Measurements from ENCODE around the gene PYGL. TPM values are rescaled to one million over a fixed set of nuclear protein-coding genes. Genes with fewer than 3 reads are reported as not detected.
"Not testable (repeated sequence)": the region's sequence is repeated elsewhere in the genome, so short reads cannot be mapped to it uniquely, and the experiment has no call there.

Gene PYGL
- polyA plus RNA-seq, 3 donors, result 18.4 to 20.1 (median 19.0) TPM

DNA sequence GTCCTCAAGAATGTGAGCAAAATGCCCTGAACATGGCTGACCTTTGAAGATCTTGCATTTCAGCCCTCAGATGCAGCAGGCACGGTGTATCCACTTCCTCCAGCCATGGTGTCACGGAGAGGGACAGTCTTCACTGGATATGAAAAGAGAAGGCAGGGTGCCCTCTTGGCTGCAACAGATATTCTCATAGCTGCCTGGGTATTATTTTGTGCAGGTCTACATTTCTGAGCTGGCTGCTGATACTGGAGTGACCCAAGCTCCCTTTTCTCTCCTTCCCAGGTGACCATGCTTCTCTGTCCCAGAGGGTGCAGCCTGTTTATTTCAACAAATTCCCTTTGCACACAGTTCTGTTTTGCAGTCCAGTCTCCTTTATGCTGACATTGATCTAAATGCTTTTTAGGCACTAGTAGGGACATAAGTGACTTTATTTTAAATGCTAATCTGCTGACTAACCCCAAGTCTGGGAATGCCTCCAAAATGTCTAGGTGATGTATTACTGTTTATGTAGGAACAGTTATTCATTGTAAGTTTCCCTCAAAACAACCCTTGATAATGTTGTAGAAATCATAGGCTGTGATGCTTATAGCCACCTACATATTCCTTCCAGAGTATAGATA, 17.4 kb upstream of the PYGL start:
- peak in 9 of 11 donors; percentile 66 to 91 (median 79) for DNase-seq (ENCODE audit: extremely low read depth in 1 of 11, low read depth in 9 of 11, low spot score in 4 of 11)

GRCh38 chr14:50957296-50957695, 13.0 kb upstream of the PYGL start:
- DNase-seq (ENCODE audit: extremely low read depth in 1 of 11, low read depth in 9 of 11, low spot score in 4 of 11), result no peak

DNA sequence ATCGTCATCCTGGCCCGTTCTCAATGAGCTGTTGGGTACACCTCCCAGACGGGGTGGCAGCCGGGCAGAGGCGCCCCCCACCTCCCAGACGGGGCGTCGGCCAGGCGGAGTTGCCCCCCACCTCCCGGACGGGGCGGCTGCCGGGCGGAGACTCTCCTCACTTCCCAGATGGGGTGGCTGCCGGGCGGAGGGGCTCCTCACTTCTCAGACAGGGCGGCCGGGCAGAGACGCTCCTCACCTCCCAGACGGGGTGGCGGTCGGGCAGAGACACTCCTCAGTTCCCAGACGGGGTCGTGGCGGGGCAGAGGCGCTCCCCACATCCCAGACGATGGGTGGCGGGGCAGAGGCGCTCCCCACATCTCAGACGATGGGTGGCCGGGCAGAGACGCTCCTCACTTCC, 12.1 kb upstream of the PYGL start:
- not testable (repeated sequence) for DNase-seq (ENCODE audit: extremely low read depth in 1 of 11, low read depth in 9 of 11, low spot score in 4 of 11)

DNA sequence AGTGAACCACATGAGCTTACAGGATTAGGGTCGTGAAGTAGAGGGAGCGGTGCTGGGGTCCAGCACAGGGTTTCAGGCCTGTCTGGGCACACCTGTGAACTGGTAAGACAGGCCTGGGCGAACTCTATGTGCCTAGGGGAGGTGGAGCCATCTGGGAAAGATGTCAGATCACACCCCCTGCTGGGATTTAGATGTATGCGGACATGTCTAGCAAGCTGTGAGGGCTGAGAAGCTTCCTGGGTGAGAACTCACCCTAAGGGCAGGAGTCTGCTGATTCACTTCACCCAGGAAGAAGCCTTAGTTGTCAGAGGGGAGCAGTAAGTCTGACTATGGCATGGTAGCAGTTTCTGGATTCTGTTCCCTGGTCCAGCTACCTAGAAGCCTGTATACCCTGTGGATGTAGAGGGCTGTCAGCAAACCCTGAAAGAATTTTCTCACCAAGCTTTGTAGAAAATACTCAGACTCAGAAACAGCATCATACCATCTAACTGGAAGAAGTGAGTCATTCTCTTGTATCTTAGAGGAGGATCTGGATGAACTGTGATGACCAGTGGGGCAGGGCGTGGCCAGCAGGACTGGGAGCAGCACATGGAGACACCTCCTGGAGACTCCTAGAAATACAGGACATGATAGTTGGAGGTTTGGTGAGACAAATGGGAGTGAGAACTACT, 11.2 kb upstream of the PYGL start:
- no peak for DNase-seq (ENCODE audit: extremely low read depth in 1 of 11, low read depth in 9 of 11, low spot score in 4 of 11)

- no peak for DNase-seq (ENCODE audit: extremely low read depth in 1 of 11, low read depth in 9 of 11, low spot score in 4 of 11)
These were observed 10.6 kb upstream of the PYGL start for GRCh38 chr14:50954811-50955372.

GRCh38 chr14:50953502-50953901, 9.2 kb upstream of the PYGL start:
- no peak for DNase-seq (ENCODE audit: extremely low read depth in 1 of 11, low read depth in 9 of 11, low spot score in 4 of 11)

DNA sequence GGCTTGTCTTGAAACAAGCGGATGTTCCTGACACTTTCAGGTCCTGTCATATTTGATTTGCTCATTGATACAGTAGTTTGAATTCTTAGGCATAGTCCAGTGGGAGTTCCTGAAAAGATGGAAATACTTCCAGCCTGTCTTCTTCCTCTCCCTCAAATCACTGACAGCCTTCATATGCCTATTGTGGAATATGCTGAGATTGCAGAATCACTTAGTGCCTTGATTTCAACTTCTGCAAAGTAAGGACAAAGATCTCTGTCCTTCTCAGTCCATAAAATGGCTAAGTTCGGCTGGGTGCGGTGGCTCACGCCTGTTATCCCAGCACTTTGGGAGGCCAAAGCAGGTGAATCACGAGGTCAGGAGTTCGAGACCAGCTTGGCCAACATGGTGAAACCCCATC, 6.7 kb upstream of the PYGL start:
- no peak for DNase-seq (ENCODE audit: extremely low read depth in 1 of 11, low read depth in 9 of 11, low spot score in 4 of 11)

GRCh38 chr14:50948205-50948604, 3.9 kb upstream of the PYGL start:
- no peak for DNase-seq (ENCODE audit: extremely low read depth in 1 of 11, low read depth in 9 of 11, low spot score in 4 of 11)

DNA sequence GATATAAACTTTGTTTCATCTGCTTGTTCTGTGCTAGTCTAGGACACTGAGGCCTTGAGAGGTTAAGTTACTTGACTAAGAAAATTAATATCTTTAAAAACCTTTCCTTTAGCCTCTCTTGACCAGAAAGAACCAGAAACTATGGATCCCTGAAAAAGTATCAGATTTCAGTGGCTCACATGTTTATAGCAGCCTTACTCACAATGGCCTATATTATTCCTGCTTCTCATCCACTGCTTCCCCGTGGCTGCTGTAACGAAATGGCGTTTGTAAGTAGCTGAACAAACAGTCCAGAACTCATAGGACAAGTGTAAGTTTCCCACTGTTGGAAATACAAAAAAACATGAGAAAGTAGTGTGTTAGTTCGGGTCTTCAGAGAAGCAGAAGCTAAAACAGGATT, 3.2 kb upstream of the PYGL start:
- no peak for DNase-seq (ENCODE audit: extremely low read depth in 1 of 11, low read depth in 9 of 11, low spot score in 4 of 11)

DNA sequence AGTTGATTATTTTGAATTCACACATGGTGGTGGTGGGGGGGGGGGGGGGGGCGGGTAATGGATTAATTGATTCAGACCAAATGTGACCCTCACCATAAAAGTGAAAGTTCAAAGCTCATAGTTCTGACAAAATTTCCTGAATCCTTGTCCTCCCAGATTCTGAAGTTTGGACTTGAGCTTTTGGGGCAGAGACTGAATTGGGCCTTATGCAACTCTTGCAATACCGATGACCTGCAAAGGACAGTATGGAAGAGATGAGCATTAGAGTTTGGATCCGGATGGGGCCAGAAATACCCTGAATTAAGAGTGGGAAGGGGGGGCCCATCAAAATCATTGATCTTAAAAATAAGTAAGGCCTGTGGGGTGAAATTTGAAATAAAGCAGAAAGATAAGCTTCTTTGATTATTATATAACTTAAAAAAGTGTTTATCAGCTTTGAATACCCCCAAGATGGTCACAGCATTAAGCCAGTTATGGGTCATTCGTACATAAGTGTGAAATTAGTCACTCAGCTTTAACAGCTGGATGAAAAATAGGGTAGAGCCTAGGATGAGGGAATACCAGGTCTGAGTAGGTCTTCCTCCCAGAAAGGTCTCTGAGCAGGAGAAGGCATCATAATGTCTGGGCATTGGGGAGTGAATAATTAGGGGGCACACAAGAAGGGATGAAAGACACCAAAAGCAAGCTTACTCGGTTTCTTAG, 2.1 kb upstream of the PYGL start:
- no peak for DNase-seq (ENCODE audit: extremely low read depth in 1 of 11, low read depth in 9 of 11, low spot score in 4 of 11)

- DNase-seq (ENCODE audit: extremely low read depth in 1 of 11, low read depth in 9 of 11, low spot score in 4 of 11), result no peak
These were observed 547 bp upstream of the PYGL start for GRCh38 chr14:50944647-50945413.

DNA sequence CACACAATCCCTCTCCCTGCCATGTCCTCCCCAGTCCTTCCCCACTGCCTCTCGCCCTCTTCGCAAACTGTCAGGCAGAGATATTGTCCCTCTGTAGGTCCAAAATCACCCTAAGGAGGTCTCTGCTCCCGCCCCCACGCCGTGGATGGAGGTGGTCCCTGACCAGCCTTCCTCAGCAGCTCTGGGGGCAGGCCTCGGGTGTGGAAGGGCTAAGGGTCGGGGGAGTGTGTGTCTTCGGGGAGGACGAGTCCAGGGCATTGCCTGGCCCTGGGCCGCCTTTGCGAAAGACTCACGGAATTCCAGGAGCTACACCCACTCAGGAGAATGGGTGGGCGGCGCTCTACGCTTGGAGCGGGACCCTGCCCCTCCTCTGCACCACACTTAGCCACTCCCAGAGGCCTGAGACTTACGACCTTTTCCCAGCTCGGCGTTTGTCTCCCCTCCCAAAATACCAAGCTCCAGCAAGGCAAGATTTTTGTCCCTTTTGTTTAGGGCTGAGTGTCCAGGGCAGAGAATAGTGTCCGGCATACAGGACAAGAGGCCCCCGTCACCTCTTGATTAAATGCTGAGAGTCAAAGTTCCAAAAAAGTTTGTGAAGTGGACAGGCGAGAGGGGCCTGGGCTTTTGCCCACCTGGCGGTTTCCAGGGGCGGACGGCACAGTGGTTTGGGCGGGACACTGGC, 881 bp downstream of the PYGL start:
- no peak for DNase-seq (ENCODE audit: extremely low read depth in 1 of 11, low read depth in 9 of 11, low spot score in 4 of 11)

DNA sequence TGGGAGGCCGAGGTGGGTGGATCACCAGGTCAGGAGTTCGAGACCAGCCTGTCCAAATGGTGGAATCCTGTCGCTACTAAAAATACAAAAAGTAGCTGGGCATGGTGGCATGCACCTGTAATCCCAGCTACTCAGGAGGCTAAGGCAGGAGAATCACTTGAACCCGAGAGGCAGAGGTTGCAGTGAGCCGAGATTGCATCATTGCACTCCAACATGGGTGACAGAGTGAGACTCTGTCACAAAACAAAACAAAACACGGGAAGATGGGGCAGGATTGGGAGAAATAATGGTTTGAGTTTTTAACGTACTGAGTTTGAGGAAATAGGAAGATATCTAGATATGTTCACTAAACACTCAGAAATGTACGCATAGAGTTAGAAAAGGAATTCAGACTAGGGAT, 2.6 kb downstream of the PYGL start:
- DNase-seq (ENCODE audit: extremely low read depth in 1 of 11, low read depth in 9 of 11, low spot score in 4 of 11), result not testable (repeated sequence)

DNA sequence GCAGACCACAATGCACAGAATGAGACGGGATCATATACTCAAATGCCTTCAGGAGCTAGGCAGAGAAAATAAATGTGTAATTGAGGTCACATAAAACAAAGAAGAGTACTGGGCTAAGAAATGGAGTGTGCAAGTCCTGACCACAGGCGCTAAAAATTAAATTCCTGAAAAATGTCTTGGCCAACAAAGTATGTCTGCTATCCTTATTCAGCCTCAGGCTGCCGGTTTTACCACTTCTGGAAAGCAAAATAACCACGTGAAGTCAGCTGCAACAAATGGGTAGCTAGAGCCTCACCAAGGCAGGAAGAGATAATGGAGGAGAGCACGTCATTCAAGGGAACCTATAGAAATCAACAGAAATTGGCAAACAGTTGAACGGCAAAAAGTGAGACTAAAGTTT, 3.1 kb downstream of the PYGL start:
- no peak for DNase-seq (ENCODE audit: extremely low read depth in 1 of 11, low read depth in 9 of 11, low spot score in 4 of 11)

GRCh38 chr14:50937800-50938199, 6.5 kb downstream of the PYGL start:
- no peak for DNase-seq (ENCODE audit: extremely low read depth in 1 of 11, low read depth in 9 of 11, low spot score in 4 of 11)

GRCh38 chr14:50937325-50937724, 7.0 kb downstream of the PYGL start:
- no peak for DNase-seq (ENCODE audit: extremely low read depth in 1 of 11, low read depth in 9 of 11, low spot score in 4 of 11)

- DNase-seq (ENCODE audit: extremely low read depth in 1 of 11, low read depth in 9 of 11, low spot score in 4 of 11), result no peak
These were observed 7.4 kb downstream of the PYGL start for GRCh38 chr14:50936882-50937281.

DNA sequence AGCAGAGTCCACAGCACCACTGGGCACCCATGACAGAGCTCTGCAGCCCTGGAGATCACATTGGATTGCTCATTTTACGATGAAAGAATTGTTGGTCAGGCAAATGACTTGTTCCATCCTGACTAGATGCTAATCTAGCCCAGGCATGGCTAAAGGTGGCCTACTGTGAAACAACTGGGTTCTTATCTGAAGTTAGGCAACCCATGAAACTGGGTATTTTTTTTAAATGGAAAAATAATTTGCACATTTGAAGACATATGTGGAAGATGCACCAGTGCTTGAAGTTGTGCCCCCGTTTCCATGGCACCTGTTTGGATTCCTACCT, 8.3 kb downstream of the PYGL start:
- no peak for DNase-seq (ENCODE audit: extremely low read depth in 1 of 11, low read depth in 9 of 11, low spot score in 4 of 11)

All from renal cortex interstitium (tissue), 11 donors.